GM12891 (cell line): ENCODE data around the gene MKI67.

Experiments used
- PAX5 ChIP-seq: IDR thresholded peaks from 2 replicates; pipeline ENCODE4 v1.6.1; 2011; ENCODE audit warnings: low read length, moderate library complexity, mild to moderate bottlenecking; ENCODE audit not compliant: insufficient read depth, severe bottlenecking
- POLR2A ChIP-seq: IDR thresholded peaks from 2 replicates; pipeline ENCODE4 v1.6.1; 2011; ENCODE audit warnings: low read depth, low read length, control low read depth
- POLR2AphosphoS5 ChIP-seq: IDR thresholded peaks from 2 replicates; pipeline ENCODE4 v1.6.1; 2011; ENCODE audit warnings: low read depth, low read length, control low read depth
- POU2F2 ChIP-seq: IDR thresholded peaks from 2 replicates; pipeline ENCODE4 v1.6.1; 2011; ENCODE audit warnings: low read depth, mild to moderate bottlenecking, control low read depth, low read length, moderate library complexity
- SPI1 ChIP-seq: IDR thresholded peaks from 2 replicates; pipeline ENCODE4 v1.6.1; 2011; ENCODE audit warnings: low read depth, low read length, control low read depth
- TAF1 ChIP-seq: IDR thresholded peaks from 2 replicates; pipeline ENCODE4 v1.6.1; 2011; ENCODE audit warnings: low read depth, low read length, control low read depth

DNA sequence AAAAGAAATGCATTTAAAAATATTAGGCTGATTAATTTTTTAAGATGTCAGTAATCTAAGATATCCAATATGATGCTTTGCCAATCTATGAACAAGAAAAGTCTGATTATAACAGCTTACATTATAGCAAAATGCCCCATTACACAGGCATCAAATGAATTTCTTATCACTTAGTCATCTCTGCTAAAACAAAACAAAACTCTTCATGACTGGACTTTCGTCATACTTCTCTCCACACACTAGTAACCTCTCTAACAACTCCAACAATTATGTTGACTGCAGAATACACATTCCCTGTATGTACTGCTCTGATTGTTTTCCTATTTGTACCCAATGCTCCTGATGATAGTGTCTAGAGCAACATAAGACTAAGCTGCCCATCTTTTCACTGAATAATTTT lies 3.8 kb upstream of the MKI67 start:
- TF ChIP-seq POLR2A (no peak), TAF1 (no peak), POLR2AphosphoS5 (no peak), SPI1 (no peak), POU2F2 (no peak), PAX5 (no peak)
